Spleen (tissue), 7 donors: ENCODE measurements around the gene CLMP.

ENCODE experiments used
- POLR2AphosphoS5 ChIP-seq, 3 donors: sonication (generic); formaldehyde crosslinking; IDR thresholded peaks; one replicate each; pipeline ENCODE4 v1.5.1; 2017; ENCODE audit warnings: antibody characterized with exemption in 3 of 3
- TF ChIP-seq, protein P1 (sequence below), 11 experiments: fragments of 200-600 bp in 7 of 11; fragments of 450-650 bp in 4 of 11; sonication (generic) in 4 of 11; IDR thresholded peaks in 8 of 11; conservative IDR thresholded peaks in 3 of 11; 1 replicate in 7 of 11; 2 replicates in 4 of 11; pipeline versions ENCODE4 v1.4.0 to v1.8.0; 2016 to 2021; ENCODE audit warnings: antibody characterized with exemption in 11 of 11, inconsistent platforms in 4 of 11, mild to moderate bottlenecking in 1 of 11
- donor health status: DM: no; HTN: no; CAD: no; lungs with moderate emphysema.
- donor health status: DM: no; HTN: no; CAD: no.
- donor health status: DM: no; HTN: no; CAD: no.

- TF ChIP-seq, protein P1, sequence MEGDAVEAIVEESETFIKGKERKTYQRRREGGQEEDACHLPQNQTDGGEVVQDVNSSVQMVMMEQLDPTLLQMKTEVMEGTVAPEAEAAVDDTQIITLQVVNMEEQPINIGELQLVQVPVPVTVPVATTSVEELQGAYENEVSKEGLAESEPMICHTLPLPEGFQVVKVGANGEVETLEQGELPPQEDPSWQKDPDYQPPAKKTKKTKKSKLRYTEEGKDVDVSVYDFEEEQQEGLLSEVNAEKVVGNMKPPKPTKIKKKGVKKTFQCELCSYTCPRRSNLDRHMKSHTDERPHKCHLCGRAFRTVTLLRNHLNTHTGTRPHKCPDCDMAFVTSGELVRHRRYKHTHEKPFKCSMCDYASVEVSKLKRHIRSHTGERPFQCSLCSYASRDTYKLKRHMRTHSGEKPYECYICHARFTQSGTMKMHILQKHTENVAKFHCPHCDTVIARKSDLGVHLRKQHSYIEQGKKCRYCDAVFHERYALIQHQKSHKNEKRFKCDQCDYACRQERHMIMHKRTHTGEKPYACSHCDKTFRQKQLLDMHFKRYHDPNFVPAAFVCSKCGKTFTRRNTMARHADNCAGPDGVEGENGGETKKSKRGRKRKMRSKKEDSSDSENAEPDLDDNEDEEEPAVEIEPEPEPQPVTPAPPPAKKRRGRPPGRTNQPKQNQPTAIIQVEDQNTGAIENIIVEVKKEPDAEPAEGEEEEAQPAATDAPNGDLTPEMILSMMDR (IDR thresholded peaks at IDR 0.05 in 8 of 11, conservative IDR thresholded peaks at IDR 0.05 in 3 of 11), result no peak
- TF ChIP-seq POLR2AphosphoS5 (IDR thresholded peaks at IDR 0.05), result no peak
Observed at GRCh38 chr11:123236879-123237278, 41.8 kb upstream of the CLMP start.
